ENCODE data around the gene MACROD2.

The MACROD2 gene

DNA sequence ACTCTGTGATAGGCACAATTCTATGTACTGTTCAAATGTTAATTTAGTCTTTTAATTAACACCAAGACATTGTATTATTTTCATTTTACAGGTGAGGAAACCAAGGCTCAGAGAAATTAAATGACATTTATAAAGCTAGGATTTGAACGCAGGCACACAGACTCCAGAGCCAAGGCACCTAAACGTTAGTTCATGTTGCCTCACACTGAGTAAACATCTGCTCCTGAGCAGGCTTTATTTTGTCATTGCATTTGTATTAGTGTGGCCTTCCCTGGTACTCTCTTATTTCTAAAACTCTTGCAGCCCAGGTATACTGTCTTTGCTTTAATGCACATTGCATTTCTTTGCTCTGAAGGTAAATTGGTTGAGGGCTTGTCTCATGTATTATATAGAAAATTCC lies 605.2 kb downstream of the MACROD2 start:
- no peak for FAIRE-seq

DNA sequence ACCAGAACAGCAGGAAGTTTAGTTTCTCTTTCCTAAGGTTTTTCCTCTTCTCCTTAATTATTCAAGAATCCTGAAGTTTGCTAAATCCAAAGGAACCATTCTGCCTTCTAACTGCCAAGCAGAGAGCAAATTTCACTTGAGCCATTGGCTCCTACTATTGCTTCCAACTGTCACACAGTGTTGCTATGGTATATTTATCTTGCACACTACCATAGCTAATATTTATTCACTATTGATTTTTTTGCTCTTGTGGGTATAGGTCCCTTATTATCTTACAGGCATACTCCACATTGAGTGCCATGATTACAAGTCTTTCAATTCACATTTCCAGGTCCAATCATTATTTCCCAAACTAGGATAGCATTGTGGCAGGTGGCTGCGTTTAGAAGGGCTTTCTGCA lies 608.8 kb downstream of the MACROD2 start:
- FAIRE-seq, result no peak

DNA sequence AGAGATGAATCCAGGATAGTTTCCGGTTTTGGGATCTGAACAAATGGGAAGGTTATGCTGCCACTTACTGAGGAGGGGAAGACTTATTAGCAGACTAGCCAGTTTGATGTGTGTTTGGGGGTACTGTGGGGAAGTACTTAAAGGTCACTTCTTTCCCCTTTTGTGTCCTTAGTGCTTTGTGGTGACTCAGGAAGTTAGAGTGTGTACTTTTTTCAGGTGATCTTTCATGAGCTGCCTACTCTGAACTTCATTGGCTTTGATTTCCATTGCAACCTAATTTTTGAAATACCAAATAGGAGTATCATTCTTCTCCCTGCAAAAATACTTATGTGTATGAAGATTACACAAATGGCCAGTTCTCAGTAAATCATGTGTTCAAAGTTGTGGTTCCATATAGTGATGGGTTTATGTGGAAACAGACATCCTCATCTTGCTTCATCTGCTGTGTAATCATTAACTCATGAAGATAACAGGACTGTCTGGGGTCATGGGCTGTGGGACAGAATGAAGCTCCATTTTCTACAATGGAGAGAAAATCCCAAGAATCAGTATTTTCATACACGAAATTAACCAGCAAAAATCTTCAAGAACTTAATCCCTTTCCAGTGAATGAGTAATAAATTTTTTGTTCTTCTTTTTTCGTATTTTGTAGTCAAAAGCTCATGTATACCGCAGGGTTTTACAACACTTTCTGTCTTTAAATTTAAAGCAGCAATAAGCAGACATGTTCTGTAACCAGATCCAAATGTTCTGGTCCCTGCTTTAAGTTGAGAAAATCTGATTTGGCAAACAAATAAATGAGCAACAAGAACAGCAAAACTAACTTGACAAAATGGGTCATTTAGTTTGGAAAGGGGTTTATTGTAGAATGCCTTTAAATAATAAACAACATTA lies 614.3 kb downstream of the MACROD2 start:
- FAIRE-seq, result no peak

DNA sequence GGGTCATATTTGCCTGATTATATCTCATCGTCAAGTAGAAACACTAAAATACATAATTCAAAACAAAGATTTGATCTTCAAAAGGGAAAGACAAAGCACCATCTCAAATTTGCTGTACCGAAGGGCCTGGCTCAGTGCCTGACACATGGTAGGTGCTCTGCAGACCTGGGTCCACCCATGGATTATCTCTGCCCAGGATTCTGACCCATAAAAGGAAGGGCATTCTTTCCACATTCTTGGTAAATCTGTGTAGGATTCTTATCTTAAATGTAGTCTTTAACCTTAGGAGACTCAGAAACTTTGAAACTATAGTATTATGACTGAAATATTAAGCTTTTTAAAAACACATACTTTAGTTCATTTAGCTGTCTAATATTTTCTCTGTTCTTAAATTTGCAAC lies 616.2 kb downstream of the MACROD2 start:
- no peak for FAIRE-seq

- no peak for FAIRE-seq
These were observed 617.1 kb downstream of the MACROD2 start for GRCh38 chr20:14612391-14612790.

GRCh38 chr20:14616003-14616402 lies 620.7 kb downstream of the MACROD2 start:
- no peak for FAIRE-seq

- no peak for FAIRE-seq
These were observed 621.8 kb downstream of the MACROD2 start for GRCh38 chr20:14617123-14617522.

DNA sequence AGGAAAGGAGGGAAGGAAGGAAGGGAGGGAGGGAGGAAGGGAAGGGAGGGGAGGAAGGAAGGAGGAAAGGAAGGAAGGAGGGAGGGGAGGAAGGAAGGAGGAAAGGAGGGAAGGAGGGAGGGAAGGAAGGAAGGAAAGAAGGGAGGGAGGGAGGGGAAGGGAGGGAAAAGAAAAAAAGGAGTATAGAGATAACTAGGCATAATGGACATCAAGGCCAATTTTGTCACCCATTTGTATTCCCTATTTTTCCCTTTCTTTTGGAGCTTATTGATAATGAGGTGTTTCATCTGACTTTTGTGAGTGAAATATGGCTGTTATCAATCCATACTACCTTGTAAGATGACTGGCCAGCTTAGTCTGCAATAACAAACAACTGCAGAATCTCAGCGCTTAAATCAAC lies 624.1 kb downstream of the MACROD2 start:
- no peak for FAIRE-seq

DNA sequence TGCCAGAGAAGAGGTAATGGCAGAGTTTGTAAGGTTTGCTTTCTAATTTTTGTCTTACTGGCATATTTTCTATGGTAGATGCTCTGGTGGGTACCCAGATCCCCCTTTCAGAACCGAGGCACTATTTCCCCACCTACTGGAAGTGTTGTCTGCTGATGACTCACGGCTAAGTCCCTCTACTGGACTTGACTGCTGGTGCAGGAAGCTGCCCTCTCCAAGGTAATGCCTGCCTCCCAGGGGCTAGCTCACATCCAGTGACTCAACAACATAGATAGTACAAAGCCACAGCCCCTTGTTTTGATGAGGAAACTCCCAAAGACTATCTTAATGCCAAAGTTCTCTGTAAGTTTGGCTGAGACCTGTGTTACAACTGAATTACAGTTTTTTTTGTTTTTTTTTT lies 627.5 kb downstream of the MACROD2 start:
- no peak for FAIRE-seq

- FAIRE-seq, result no peak
These were observed 635.7 kb downstream of the MACROD2 start for GRCh38 chr20:14631011-14631410.

DNA sequence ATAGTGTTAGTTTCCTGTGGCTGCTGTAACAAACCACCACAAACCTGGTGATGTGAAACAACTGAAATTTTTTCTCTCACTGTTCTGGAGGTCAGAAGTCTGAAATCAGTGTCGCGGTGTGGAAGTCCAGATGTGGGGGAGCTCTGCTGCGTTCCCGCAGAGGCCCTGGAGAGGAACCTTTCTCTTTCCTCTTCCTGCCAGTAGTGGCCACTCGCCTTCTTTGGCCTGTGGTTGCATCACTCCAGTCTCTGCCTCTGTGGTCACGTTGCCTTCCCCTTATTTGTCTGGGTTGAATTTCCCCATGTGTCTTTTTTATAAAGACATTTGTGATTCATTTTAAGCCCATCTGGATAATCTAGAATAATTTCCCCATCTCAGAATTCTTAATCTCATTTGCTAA lies 637.6 kb downstream of the MACROD2 start:
- FAIRE-seq, result no peak

DNA sequence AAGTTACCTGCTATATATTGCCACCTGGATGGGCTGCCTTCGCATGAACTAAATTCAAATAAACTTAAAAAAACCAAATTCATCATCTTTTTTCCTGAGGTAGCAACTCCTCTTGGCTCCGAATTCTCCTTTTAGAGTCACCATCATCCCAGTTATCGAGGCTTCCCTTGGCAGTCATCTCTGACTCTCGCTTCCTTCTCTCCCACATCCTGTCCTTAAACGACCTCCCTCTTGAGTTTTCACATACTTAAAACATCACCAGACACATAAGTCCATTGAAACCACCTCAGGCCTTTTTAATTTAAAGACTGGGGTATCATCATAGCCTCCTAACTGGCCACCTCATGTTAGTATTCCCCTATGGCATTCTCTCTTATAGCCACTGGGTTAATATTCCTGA lies 638.2 kb downstream of the MACROD2 start:
- FAIRE-seq, result no peak

DNA sequence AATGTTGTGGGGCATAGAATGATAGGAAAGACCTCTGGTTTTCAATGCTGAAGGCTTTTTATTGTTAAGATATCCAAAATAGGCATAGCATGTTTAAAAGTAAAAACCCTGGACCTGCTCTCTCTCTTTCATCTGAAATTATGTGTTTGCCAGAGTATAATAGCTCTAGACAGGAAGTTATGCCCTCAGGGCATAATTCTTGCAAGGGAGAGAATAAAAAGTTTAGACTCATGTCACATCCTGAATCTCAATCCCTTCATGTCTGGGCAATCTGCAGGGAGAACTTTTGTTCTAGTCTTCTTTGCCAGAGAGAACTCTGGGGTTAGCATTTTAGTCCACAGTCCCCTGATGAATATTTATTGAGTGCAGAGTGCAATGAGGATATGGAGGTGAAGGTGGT lies 639.3 kb downstream of the MACROD2 start:
- FAIRE-seq, result no peak

GRCh38 chr20:14637441-14637840 lies 642.1 kb downstream of the MACROD2 start:
- FAIRE-seq, result no peak

GRCh38 chr20:14643146-14643545 lies 647.8 kb downstream of the MACROD2 start:
- FAIRE-seq, result no peak

- no peak for FAIRE-seq
These were observed 648.2 kb downstream of the MACROD2 start for GRCh38 chr20:14643556-14643955.

- no peak for FAIRE-seq
These were observed 649.2 kb downstream of the MACROD2 start for GRCh38 chr20:14644306-14645097.

DNA sequence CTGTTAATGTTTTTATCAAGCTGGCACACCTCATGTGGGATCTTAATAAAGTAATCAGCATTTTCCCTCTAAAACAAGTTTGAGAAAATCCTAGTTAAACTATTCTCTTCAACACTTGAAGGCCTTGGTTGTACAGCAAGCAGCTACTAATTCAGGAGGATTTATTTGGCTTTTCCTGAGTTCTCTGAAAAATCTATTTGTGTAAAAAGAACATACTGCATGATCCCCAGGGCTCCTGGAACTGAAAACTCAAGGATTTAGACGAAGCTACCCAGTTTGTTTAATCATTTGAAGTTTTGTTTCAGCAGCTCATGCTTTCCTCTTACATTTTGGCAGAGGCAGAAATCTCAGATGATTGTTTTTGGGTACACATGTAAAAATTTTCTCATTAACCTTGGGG lies 651.7 kb downstream of the MACROD2 start:
- FAIRE-seq, result no peak

DNA sequence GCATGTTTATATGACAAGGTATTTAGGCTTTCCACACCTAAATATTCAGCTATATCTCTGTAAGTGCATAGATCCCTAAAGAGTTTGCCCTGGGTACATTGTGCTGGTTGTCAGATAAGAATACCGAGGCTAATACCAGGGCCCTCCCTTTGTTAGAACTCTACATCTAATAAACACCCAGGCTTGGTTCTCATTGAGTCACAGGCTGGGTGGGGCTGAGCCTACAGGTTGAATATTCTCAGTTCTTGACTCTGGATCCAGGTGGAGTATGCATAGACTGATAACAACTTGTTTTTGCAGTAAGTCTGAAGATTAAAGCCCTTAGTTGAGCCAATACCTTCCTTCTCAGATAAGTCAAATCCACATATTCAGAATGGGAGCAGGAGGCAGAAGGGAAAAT lies 654.3 kb downstream of the MACROD2 start:
- no peak for FAIRE-seq

DNA sequence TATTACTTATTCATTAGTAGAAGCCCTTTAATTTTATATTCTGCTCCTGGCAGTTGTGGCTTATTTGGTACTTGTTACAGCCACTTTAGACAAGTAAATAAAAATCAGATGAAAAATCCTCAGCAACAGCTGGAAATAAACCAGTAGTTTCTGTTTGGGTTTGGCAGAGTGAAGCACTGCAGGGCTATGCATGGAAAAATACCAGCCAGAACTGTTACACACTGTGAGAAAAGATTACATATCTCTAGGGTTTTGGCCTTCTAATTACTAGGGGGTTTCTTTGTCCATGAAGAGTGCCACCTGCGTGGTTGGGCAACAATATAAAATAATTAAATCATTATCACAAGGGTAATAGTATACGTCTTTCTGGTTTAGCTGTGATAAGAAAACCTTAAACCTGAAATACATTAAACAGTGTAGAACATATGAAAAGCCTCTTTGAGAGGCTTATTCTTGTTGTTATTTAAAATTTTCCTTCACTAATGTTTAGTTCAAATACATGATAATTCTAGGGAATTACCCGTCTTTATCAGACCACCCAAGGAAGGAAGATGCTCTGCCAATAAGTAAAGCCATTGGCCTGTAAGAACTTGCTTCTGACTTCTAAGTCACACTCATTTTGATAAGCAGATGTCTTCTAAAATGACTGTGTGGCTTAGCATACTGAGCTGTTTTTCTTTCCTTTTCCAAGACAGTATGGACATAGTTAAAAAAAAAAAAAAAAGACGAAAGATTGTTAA lies 662.1 kb downstream of the MACROD2 start:
- no peak for FAIRE-seq

- no peak for FAIRE-seq
These were observed 668.8 kb downstream of the MACROD2 start for GRCh38 chr20:14664101-14664500.

DNA sequence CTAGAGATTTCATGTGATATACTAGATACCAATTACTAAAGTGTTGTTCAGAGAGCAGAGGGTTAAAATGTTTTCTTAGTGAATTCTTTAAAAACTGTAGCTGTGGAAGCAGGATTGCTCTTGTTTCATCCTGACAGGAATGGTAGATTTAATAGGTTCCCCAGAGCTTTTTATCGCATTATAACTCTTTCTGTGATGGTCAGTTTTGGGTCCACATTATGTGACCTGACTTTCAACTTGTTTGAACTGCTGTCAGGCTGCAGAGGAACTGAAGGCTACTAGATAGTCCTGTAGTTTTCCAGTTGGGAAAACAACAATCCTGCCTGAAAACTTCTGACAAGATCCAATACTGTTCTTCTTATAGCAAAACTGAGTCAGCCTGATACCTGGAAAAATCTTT lies 671.4 kb downstream of the MACROD2 start:
- FAIRE-seq, result no peak

GRCh38 chr20:14667226-14667625 lies 671.9 kb downstream of the MACROD2 start:
- FAIRE-seq, result no peak

Data from colon (tissue), 2 donors.